HFFc6 (cell line): Measurements from ENCODE around the gene KRT7. TPM values are rescaled to one million over a fixed set of nuclear protein-coding genes. Genes with fewer than 3 reads are reported as not detected.

ENCODE experiments used
- DNase-seq: peaks from one replicate; pipeline ENCODE4 v3.0.0-alpha.2; 2018
- H3K27ac Mint-ChIP-seq: 2 replicates; pipeline ENCODE4 v1.8.0; 2020; ENCODE audit warnings: mild to moderate bottlenecking, mixed read lengths
- H3K27me3 Mint-ChIP-seq: 2 replicates; pipeline ENCODE4 v1.8.0; 2021; ENCODE audit warnings: mild to moderate bottlenecking, moderate library complexity, mixed read lengths; ENCODE audit not compliant: insufficient read depth
- H3K36me3 Mint-ChIP-seq: 2 replicates; pipeline ENCODE4 v1.8.0; 2021; ENCODE audit warnings: low read depth, mixed read lengths
- H3K4me1 Mint-ChIP-seq: 2 replicates; pipeline ENCODE4 v1.8.0; 2020; ENCODE audit warnings: low read depth, mixed read lengths
- H3K4me3 Mint-ChIP-seq: 2 replicates; pipeline ENCODE4 v1.8.0; 2020; ENCODE audit warnings: mild to moderate bottlenecking, moderate library complexity, mixed read lengths
- H3K9me3 Mint-ChIP-seq: 2 replicates; pipeline ENCODE4 v1.8.0; 2020; ENCODE audit warnings: mild to moderate bottlenecking, mixed read lengths
- total RNA-seq, 6 experiments: library from RNA; stranded (reverse); fragmentation: NEBNext Ultra II Directional; extraction: Animal tissue kit (Norgen Biotek cat#: 25700); gene quantifications; 2 replicates in 1 of 6; 3 replicates in 5 of 6; pipeline ENCODE4 v1.2.3, GENCODE V29; 2021
- TF ChIP-seq, protein P1 (sequence below): fragments of 200-600 bp; sonication (generic); IDR thresholded peaks from 2 replicates; pipeline ENCODE4 v1.5.0; 2021; ENCODE audit warnings: antibody characterized with exemption, mild to moderate bottlenecking

KRT7 gene
- total RNA-seq, 6 experiments from 2014 or later = 62.7 to 379 (median 67.5) TPM

DNA sequence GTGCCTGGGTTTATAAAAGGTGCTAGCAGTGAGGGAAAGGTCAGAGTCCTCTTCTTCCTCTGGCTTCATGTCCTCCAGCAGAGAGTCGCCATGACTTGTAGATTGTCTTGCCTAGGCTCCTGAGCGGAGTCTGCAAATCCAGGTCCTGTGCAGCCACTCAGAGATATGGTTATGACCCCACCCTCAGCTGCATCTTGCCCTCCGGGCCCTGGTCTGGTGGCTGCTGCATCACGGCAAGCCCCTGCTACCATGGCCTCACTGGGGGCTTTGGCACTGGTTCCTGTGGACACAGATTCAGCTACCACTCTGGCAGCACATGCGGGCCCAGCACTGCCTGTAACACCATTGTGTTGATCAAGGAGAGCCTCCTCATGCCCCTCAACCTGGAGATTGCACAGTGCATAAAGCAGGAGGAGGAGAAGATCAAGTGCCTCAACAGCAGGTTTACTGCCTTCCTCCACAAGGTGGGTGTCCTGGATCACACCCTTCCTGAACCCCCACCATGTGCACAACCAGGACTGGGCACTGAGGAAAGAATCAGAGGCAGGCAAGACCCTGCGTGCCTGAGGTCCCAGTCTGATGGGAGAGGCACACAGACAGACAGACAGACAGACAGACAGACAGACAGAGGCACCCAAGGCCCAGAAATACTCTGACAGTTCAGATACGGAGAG is 30.9 kb downstream of the KRT7 start:
- H3K4me3 Mint-ChIP-seq = no peak overlapping the region
- TF ChIP-seq, protein P1, sequence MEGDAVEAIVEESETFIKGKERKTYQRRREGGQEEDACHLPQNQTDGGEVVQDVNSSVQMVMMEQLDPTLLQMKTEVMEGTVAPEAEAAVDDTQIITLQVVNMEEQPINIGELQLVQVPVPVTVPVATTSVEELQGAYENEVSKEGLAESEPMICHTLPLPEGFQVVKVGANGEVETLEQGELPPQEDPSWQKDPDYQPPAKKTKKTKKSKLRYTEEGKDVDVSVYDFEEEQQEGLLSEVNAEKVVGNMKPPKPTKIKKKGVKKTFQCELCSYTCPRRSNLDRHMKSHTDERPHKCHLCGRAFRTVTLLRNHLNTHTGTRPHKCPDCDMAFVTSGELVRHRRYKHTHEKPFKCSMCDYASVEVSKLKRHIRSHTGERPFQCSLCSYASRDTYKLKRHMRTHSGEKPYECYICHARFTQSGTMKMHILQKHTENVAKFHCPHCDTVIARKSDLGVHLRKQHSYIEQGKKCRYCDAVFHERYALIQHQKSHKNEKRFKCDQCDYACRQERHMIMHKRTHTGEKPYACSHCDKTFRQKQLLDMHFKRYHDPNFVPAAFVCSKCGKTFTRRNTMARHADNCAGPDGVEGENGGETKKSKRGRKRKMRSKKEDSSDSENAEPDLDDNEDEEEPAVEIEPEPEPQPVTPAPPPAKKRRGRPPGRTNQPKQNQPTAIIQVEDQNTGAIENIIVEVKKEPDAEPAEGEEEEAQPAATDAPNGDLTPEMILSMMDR = no peak
- H3K27ac Mint-ChIP-seq = no peak overlapping the region; the same call in 1 of the 2 replicates
- peaks cover 4% of the 10 kb centered on the region for H3K27me3 Mint-ChIP-seq
- DNase-seq = no peak
- no peaks in the 10 kb centered on the region for H3K36me3 Mint-ChIP-seq
- no peaks in the 10 kb centered on the region for H3K9me3 Mint-ChIP-seq
- H3K4me1 Mint-ChIP-seq = peaks cover 37% of the 10 kb centered on the region

DNA sequence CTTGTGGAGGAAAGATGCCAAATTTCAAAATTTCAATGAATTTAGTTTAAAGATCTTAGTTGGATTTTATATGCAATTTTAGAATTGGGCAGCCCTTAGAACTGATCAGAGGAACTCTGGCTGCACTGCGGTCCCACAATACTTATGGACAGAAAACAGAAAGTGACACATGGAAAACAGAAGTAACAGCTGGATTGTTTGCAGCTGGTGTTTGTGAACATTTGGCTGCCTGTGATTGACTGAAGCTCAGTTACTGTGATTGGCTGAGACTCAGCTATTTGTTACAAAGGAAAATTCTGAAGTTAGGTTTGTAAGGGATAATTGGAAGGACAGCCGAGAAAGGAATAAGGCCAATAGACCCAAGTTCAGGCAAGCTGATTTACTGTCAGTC is 31.4 kb downstream of the KRT7 start:
- no peak overlapping the region for H3K4me3 Mint-ChIP-seq
- no peak overlapping the region for H3K27ac Mint-ChIP-seq
- peaks cover 36% of the 10 kb centered on the region for H3K4me1 Mint-ChIP-seq
- TF ChIP-seq, protein P1 = no peak
- H3K36me3 Mint-ChIP-seq = no peaks in the 10 kb centered on the region
- DNase-seq = no peak
- H3K9me3 Mint-ChIP-seq = no peaks in the 10 kb centered on the region
- H3K27me3 Mint-ChIP-seq = peaks cover 4% of the 10 kb centered on the region

DNA sequence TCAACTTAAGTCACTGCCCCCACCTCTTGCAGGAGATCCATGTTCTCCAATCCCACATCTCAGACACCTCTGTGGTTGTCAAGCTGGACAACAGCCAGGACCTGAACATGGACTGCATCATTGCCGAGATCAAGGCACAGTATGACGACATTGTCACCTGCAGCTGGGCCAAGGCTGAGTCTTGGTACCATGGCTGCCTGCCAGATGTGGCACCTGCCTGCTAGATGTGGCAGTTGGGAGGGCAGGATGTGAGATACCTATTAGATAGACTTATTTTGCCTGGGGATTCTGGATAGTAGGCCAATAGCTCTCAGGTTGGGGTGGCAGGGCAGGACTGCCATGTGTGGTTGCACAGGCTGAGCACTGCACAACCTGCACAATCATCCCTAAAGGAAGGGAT is 33.5 kb downstream of the KRT7 start:
- no peaks in the 10 kb centered on the region for H3K36me3 Mint-ChIP-seq

DNA sequence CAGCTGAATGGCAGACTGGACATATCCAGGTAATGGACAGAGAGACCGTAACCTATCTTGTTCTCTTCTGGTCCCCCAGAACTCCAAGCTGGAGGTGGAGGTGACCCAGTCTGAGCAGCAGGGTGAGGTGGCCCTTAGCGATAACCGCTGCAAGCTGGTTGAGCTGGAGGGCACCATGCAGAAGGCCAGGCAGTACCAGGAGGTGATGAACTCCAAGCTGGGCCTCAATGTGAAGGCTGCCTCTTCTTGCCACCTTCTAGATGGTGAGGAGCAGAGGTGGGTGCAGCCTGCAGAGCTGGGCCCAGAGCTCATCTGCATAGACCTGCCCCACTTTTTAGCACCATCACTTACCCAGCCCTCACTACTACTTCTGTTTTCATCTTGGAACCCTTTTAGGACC is 34.2 kb downstream of the KRT7 start:
- H3K9me3 Mint-ChIP-seq = no peaks in the 10 kb centered on the region
- peaks cover 5% of the 10 kb centered on the region for H3K27me3 Mint-ChIP-seq
- H3K27ac Mint-ChIP-seq = no peak overlapping the region
- DNase-seq = no peak
- peaks cover 18% of the 10 kb centered on the region for H3K4me1 Mint-ChIP-seq
- TF ChIP-seq, protein P1 = no peak
- H3K4me3 Mint-ChIP-seq = no peak overlapping the region
- H3K36me3 Mint-ChIP-seq = no peaks in the 10 kb centered on the region

More for the DNA sequence above, 33.5 kb downstream of the KRT7 start:
- DNase-seq = no peak
- TF ChIP-seq, protein P1 = no peak
- Mint-ChIP-seq H3K27ac (no peak overlapping the region), H3K4me3 (no peak overlapping the region), H3K27me3 (peaks cover 7% of the 10 kb centered on the region), H3K9me3 (no peaks in the 10 kb centered on the region), H3K4me1 (peaks cover 20% of the 10 kb centered on the region)

DNA sequence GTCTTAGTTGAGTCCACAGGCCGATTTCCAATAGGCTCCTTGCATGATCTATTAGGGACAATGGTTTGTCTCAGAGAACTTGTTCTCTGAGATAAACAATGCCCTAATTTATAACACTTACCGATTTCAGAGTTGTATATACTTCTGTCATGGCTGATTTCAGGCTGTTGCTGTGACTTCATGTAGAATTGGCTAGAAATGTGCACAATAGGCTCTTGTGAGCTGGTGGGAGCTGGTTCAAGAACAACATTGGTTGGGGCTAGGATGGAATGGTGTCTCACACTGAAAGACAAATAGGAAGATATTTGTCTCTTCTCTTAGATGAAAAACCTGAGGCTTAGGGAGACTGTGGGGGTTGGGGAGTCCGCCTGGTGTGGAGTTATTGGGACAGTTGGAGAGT is 34.7 kb downstream of the KRT7 start:
- Mint-ChIP-seq H3K4me1 (peaks cover 18% of the 10 kb centered on the region), H3K36me3 (no peaks in the 10 kb centered on the region), H3K27ac (no peak overlapping the region), H3K9me3 (no peaks in the 10 kb centered on the region), H3K4me3 (no peak overlapping the region), H3K27me3 (peaks cover 5% of the 10 kb centered on the region)
- TF ChIP-seq, protein P1 = no peak
- DNase-seq = no peak
